Measurements from ENCODE around the gene MAPKAP1.

Gene MAPKAP1

DNA sequence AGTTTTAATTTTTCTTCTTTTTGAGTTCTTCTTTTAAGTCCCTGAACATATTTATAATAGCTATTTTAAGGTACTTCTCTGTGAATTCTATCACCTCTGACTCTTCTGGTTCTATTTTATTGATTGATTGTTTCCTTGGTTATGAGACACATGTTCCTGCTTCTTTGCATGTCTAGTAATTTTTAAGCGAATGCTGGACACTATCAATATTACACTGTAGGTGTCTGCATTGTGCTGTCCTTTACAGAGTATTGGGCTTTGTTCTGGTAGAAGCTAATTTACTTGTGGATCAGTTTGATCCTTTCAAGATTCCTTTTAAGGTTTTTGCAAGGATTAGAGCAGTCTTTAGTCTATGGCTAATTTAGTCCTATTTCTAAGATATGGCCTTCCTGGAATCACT lies 249.7 kb downstream of the MAPKAP1 start:
- no peak for TF ChIP-seq TAF1 (IDR thresholded peaks at IDR 0.05; ENCODE audit: low read depth)
- TF ChIP-seq CREB1 (IDR thresholded peaks at IDR 0.05; ENCODE audit: low read depth): no peak
- no peak for TF ChIP-seq TCF12 (IDR thresholded peaks at IDR 0.05; ENCODE audit: low read depth)
- TF ChIP-seq, protein P1, sequence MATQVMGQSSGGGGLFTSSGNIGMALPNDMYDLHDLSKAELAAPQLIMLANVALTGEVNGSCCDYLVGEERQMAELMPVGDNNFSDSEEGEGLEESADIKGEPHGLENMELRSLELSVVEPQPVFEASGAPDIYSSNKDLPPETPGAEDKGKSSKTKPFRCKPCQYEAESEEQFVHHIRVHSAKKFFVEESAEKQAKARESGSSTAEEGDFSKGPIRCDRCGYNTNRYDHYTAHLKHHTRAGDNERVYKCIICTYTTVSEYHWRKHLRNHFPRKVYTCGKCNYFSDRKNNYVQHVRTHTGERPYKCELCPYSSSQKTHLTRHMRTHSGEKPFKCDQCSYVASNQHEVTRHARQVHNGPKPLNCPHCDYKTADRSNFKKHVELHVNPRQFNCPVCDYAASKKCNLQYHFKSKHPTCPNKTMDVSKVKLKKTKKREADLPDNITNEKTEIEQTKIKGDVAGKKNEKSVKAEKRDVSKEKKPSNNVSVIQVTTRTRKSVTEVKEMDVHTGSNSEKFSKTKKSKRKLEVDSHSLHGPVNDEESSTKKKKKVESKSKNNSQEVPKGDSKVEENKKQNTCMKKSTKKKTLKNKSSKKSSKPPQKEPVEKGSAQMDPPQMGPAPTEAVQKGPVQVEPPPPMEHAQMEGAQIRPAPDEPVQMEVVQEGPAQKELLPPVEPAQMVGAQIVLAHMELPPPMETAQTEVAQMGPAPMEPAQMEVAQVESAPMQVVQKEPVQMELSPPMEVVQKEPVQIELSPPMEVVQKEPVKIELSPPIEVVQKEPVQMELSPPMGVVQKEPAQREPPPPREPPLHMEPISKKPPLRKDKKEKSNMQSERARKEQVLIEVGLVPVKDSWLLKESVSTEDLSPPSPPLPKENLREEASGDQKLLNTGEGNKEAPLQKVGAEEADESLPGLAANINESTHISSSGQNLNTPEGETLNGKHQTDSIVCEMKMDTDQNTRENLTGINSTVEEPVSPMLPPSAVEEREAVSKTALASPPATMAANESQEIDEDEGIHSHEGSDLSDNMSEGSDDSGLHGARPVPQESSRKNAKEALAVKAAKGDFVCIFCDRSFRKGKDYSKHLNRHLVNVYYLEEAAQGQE (IDR thresholded peaks at IDR 0.05; ENCODE audit: low read depth): no peak
- TF ChIP-seq FOXM1 (IDR thresholded peaks at IDR 0.05; ENCODE audit: borderline replicate concordance, low read depth): no peak
- no peak for TF ChIP-seq EGR1 (IDR thresholded peaks at IDR 0.05)
- no peak for TF ChIP-seq EP300 (IDR thresholded peaks at IDR 0.05; ENCODE audit: borderline replicate concordance)
- TF ChIP-seq YY1 (IDR thresholded peaks at IDR 0.05; ENCODE audit: low read depth): no peak
- TF ChIP-seq, protein P2, sequence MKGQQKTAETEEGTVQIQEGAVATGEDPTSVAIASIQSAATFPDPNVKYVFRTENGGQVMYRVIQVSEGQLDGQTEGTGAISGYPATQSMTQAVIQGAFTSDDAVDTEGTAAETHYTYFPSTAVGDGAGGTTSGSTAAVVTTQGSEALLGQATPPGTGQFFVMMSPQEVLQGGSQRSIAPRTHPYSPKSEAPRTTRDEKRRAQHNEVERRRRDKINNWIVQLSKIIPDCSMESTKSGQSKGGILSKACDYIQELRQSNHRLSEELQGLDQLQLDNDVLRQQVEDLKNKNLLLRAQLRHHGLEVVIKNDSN (IDR thresholded peaks at IDR 0.05): no peak
- TF ChIP-seq NFIC (IDR thresholded peaks at IDR 0.05): no peak
- TF ChIP-seq ZBTB7A (IDR thresholded peaks at IDR 0.05; ENCODE audit: low read depth): no peak
- no peak for TF ChIP-seq CEBPB (IDR thresholded peaks at IDR 0.05)
- TF ChIP-seq TEAD4 (IDR thresholded peaks at IDR 0.05): no peak

DNA sequence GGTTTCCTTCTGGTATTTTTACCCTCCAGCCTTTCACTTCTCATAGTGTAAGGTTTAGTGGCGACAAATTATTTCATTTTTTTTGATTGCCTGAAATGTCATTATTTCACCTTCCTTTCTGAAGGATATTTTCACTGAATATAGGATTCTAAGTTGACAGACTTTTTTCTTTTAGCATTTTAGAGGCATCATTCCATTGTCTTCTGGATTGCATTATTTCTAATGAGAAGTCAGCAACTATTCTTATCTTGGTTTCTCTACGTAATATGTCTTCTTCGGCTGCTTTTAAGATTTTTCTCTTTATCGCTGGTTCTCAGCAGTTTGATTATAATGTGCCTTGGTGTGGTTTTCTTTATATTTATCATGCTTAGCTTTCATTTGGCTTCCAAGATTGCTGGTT lies 251.1 kb downstream of the MAPKAP1 start:
- no peak for TF ChIP-seq EP300 (IDR thresholded peaks at IDR 0.05; ENCODE audit: borderline replicate concordance)
- TF ChIP-seq, protein P3, sequence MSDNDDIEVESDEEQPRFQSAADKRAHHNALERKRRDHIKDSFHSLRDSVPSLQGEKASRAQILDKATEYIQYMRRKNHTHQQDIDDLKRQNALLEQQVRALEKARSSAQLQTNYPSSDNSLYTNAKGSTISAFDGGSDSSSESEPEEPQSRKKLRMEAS (IDR thresholded peaks at IDR 0.05): no peak
- TF ChIP-seq FOXM1 (IDR thresholded peaks at IDR 0.05; ENCODE audit: borderline replicate concordance, low read depth): no peak
- no peak for TF ChIP-seq TAF1 (IDR thresholded peaks at IDR 0.05; ENCODE audit: low read depth)
- no peak for TF ChIP-seq RAD21 (IDR thresholded peaks at IDR 0.05; ENCODE audit: low read depth)
- TF ChIP-seq NFIC (IDR thresholded peaks at IDR 0.05): no peak
- TF ChIP-seq, protein P2 (IDR thresholded peaks at IDR 0.05): no peak
- TF ChIP-seq CEBPB (IDR thresholded peaks at IDR 0.05): no peak
- TF ChIP-seq CREB1 (IDR thresholded peaks at IDR 0.05; ENCODE audit: low read depth): no peak
- TF ChIP-seq ZBTB7A (IDR thresholded peaks at IDR 0.05; ENCODE audit: low read depth): no peak
- no peak for TF ChIP-seq EGR1 (IDR thresholded peaks at IDR 0.05)
- TF ChIP-seq, protein P1 (IDR thresholded peaks at IDR 0.05; ENCODE audit: low read depth): no peak
- TF ChIP-seq YY1 (IDR thresholded peaks at IDR 0.05; ENCODE audit: low read depth): no peak
- no peak for TF ChIP-seq TEAD4 (IDR thresholded peaks at IDR 0.05)

DNA sequence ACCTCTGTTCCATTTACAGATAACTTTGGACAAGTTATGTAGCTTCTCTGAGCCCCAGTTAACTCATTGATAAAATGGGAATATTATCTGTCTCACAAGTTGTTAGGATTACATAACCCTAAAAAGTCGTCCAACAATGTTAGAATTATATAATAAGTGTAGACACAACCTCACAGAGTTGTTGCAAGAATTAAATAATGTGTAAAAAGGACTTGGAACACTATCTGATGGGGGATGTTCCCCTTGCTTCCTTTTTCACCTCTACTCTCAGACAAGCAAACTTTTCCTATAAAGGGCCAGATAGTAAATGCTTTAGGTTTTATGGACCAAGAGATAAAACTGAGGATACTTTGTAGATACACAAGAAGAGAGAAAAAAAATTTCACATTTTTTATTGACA lies 251.9 kb downstream of the MAPKAP1 start:
- TF ChIP-seq, protein P1 (IDR thresholded peaks at IDR 0.05; ENCODE audit: low read depth): no peak
- no peak for TF ChIP-seq FOXM1 (IDR thresholded peaks at IDR 0.05; ENCODE audit: borderline replicate concordance, low read depth)
- TF ChIP-seq TAF1 (IDR thresholded peaks at IDR 0.05; ENCODE audit: low read depth): no peak
- no peak for TF ChIP-seq CREB1 (IDR thresholded peaks at IDR 0.05; ENCODE audit: low read depth)
- TF ChIP-seq RAD21 (IDR thresholded peaks at IDR 0.05; ENCODE audit: low read depth): no peak
- TF ChIP-seq, protein P2 (IDR thresholded peaks at IDR 0.05): no peak
- no peak for TF ChIP-seq CEBPB (IDR thresholded peaks at IDR 0.05)
- no peak for TF ChIP-seq EP300 (IDR thresholded peaks at IDR 0.05; ENCODE audit: borderline replicate concordance)
- TF ChIP-seq NFIC (IDR thresholded peaks at IDR 0.05): no peak
- TF ChIP-seq EGR1 (IDR thresholded peaks at IDR 0.05): no peak
- TF ChIP-seq TCF12 (IDR thresholded peaks at IDR 0.05; ENCODE audit: low read depth): no peak
- no peak for TF ChIP-seq TEAD4 (IDR thresholded peaks at IDR 0.05)
- TF ChIP-seq, protein P3 (IDR thresholded peaks at IDR 0.05): no peak
- no peak for TF ChIP-seq YY1 (IDR thresholded peaks at IDR 0.05; ENCODE audit: low read depth)
